ENCODE measurements around the gene KCNAB1.

Gene KCNAB1

GRCh38 chr3:156350781-156351180 lies 230.4 kb downstream of the KCNAB1 start:
- no peaks in the 10 kb centered on the region for H3K36me3 ChIP-seq (ENCODE audit: control insufficient read depth, insufficient read depth, low read length)
- H3K27me3 ChIP-seq (replicated peaks; ENCODE audit: control insufficient read depth, insufficient read depth, low read length, poor library complexity, severe bottlenecking), result no peaks in the 10 kb centered on the region
- no peaks in the 10 kb centered on the region for H3K9me3 ChIP-seq (ENCODE audit: control insufficient read depth, low read length)
- no peaks in the 10 kb centered on the region for H3K4me1 ChIP-seq (ENCODE audit: control insufficient read depth, insufficient read depth, low read length, poor library complexity, severe bottlenecking)
- no peak overlapping the region for H3K4me3 ChIP-seq (ENCODE audit: insufficient read depth, low read depth, low read length, poor library complexity, severe bottlenecking)
- DNase-seq, result no peak
- no peak overlapping the region for H3K27ac ChIP-seq (ENCODE audit: insufficient read depth, low read length, poor library complexity, severe bottlenecking)

GRCh38 chr3:156351783-156352182 lies 231.4 kb downstream of the KCNAB1 start:
- no peaks in the 10 kb centered on the region for H3K9me3 ChIP-seq (ENCODE audit: control insufficient read depth, low read length)
- H3K27me3 ChIP-seq (replicated peaks; ENCODE audit: control insufficient read depth, insufficient read depth, low read length, poor library complexity, severe bottlenecking), result no peaks in the 10 kb centered on the region
- no peak overlapping the region for H3K27ac ChIP-seq (ENCODE audit: insufficient read depth, low read length, poor library complexity, severe bottlenecking)
- H3K4me3 ChIP-seq (ENCODE audit: insufficient read depth, low read depth, low read length, poor library complexity, severe bottlenecking), result no peak overlapping the region
- H3K36me3 ChIP-seq (ENCODE audit: control insufficient read depth, insufficient read depth, low read length), result no peaks in the 10 kb centered on the region
- no peaks in the 10 kb centered on the region for H3K4me1 ChIP-seq (ENCODE audit: control insufficient read depth, insufficient read depth, low read length, poor library complexity, severe bottlenecking)
- no peak for DNase-seq

GRCh38 chr3:156352728-156353127 lies 232.3 kb downstream of the KCNAB1 start:
- Histone ChIP-seq H3K36me3 (ENCODE audit: control insufficient read depth, insufficient read depth, low read length) (no peaks in the 10 kb centered on the region), H3K27ac (ENCODE audit: insufficient read depth, low read length, poor library complexity, severe bottlenecking) (no peak overlapping the region), H3K4me1 (ENCODE audit: control insufficient read depth, insufficient read depth, low read length, poor library complexity, severe bottlenecking) (no peaks in the 10 kb centered on the region), H3K4me3 (ENCODE audit: insufficient read depth, low read depth, low read length, poor library complexity, severe bottlenecking) (no peak overlapping the region), H3K27me3 (replicated peaks; ENCODE audit: control insufficient read depth, insufficient read depth, low read length, poor library complexity, severe bottlenecking) (no peaks in the 10 kb centered on the region), H3K9me3 (ENCODE audit: control insufficient read depth, low read length) (no peaks in the 10 kb centered on the region)
- DNase-seq, result no peak

GRCh38 chr3:156353563-156353962 lies 233.2 kb downstream of the KCNAB1 start:
- DNase-seq, result no peak
- Histone ChIP-seq H3K9me3 (ENCODE audit: control insufficient read depth, low read length) (no peaks in the 10 kb centered on the region), H3K27me3 (replicated peaks; ENCODE audit: control insufficient read depth, insufficient read depth, low read length, poor library complexity, severe bottlenecking) (no peaks in the 10 kb centered on the region), H3K4me1 (ENCODE audit: control insufficient read depth, insufficient read depth, low read length, poor library complexity, severe bottlenecking) (no peaks in the 10 kb centered on the region), H3K4me3 (ENCODE audit: insufficient read depth, low read depth, low read length, poor library complexity, severe bottlenecking) (no peak overlapping the region), H3K27ac (ENCODE audit: insufficient read depth, low read length, poor library complexity, severe bottlenecking) (no peak overlapping the region), H3K36me3 (ENCODE audit: control insufficient read depth, insufficient read depth, low read length) (no peaks in the 10 kb centered on the region)

- Histone ChIP-seq H3K27ac (ENCODE audit: insufficient read depth, low read length, poor library complexity, severe bottlenecking) (no peak overlapping the region), H3K27me3 (replicated peaks; ENCODE audit: control insufficient read depth, insufficient read depth, low read length, poor library complexity, severe bottlenecking) (no peaks in the 10 kb centered on the region), H3K36me3 (ENCODE audit: control insufficient read depth, insufficient read depth, low read length) (no peaks in the 10 kb centered on the region), H3K4me3 (ENCODE audit: insufficient read depth, low read depth, low read length, poor library complexity, severe bottlenecking) (no peak overlapping the region), H3K4me1 (ENCODE audit: control insufficient read depth, insufficient read depth, low read length, poor library complexity, severe bottlenecking) (no peaks in the 10 kb centered on the region), H3K9me3 (ENCODE audit: control insufficient read depth, low read length) (no peaks in the 10 kb centered on the region)
- no peak for DNase-seq
Observed at GRCh38 chr3:156356537-156357363, 236.4 kb downstream of the KCNAB1 start.

- no peaks in the 10 kb centered on the region for H3K9me3 ChIP-seq (ENCODE audit: control insufficient read depth, low read length)
- no peak overlapping the region for H3K4me3 ChIP-seq (ENCODE audit: insufficient read depth, low read depth, low read length, poor library complexity, severe bottlenecking)
- H3K27ac ChIP-seq (ENCODE audit: insufficient read depth, low read length, poor library complexity, severe bottlenecking), result no peak overlapping the region
- DNase-seq, result no peak
- H3K36me3 ChIP-seq (ENCODE audit: control insufficient read depth, insufficient read depth, low read length), result no peaks in the 10 kb centered on the region
- H3K27me3 ChIP-seq (replicated peaks; ENCODE audit: control insufficient read depth, insufficient read depth, low read length, poor library complexity, severe bottlenecking), result no peaks in the 10 kb centered on the region
- no peaks in the 10 kb centered on the region for H3K4me1 ChIP-seq (ENCODE audit: control insufficient read depth, insufficient read depth, low read length, poor library complexity, severe bottlenecking)
Observed at GRCh38 chr3:156358232-156358631, 237.9 kb downstream of the KCNAB1 start.

- Histone ChIP-seq H3K27me3 (replicated peaks; ENCODE audit: control insufficient read depth, insufficient read depth, low read length, poor library complexity, severe bottlenecking) (no peaks in the 10 kb centered on the region), H3K9me3 (ENCODE audit: control insufficient read depth, low read length) (no peaks in the 10 kb centered on the region), H3K4me1 (ENCODE audit: control insufficient read depth, insufficient read depth, low read length, poor library complexity, severe bottlenecking) (no peaks in the 10 kb centered on the region), H3K36me3 (ENCODE audit: control insufficient read depth, insufficient read depth, low read length) (no peaks in the 10 kb centered on the region), H3K4me3 (ENCODE audit: insufficient read depth, low read depth, low read length, poor library complexity, severe bottlenecking) (no peak overlapping the region), H3K27ac (ENCODE audit: insufficient read depth, low read length, poor library complexity, severe bottlenecking) (no peak overlapping the region)
- DNase-seq, result no peak
Observed at GRCh38 chr3:156359368-156359767, 239.0 kb downstream of the KCNAB1 start.

GRCh38 chr3:156360083-156360482 lies 239.7 kb downstream of the KCNAB1 start:
- no peaks in the 10 kb centered on the region for H3K27me3 ChIP-seq (replicated peaks; ENCODE audit: control insufficient read depth, insufficient read depth, low read length, poor library complexity, severe bottlenecking)
- no peaks in the 10 kb centered on the region for H3K9me3 ChIP-seq (ENCODE audit: control insufficient read depth, low read length)
- H3K27ac ChIP-seq (ENCODE audit: insufficient read depth, low read length, poor library complexity, severe bottlenecking), result no peak overlapping the region
- H3K4me1 ChIP-seq (ENCODE audit: control insufficient read depth, insufficient read depth, low read length, poor library complexity, severe bottlenecking), result no peaks in the 10 kb centered on the region
- no peaks in the 10 kb centered on the region for H3K36me3 ChIP-seq (ENCODE audit: control insufficient read depth, insufficient read depth, low read length)
- no peak overlapping the region for H3K4me3 ChIP-seq (ENCODE audit: insufficient read depth, low read depth, low read length, poor library complexity, severe bottlenecking)
- no peak for DNase-seq

GRCh38 chr3:156360963-156361362 lies 240.6 kb downstream of the KCNAB1 start:
- no peak for DNase-seq
- Histone ChIP-seq H3K36me3 (ENCODE audit: control insufficient read depth, insufficient read depth, low read length) (no peaks in the 10 kb centered on the region), H3K9me3 (ENCODE audit: control insufficient read depth, low read length) (no peaks in the 10 kb centered on the region), H3K4me3 (ENCODE audit: insufficient read depth, low read depth, low read length, poor library complexity, severe bottlenecking) (no peak overlapping the region), H3K27me3 (replicated peaks; ENCODE audit: control insufficient read depth, insufficient read depth, low read length, poor library complexity, severe bottlenecking) (no peaks in the 10 kb centered on the region), H3K27ac (ENCODE audit: insufficient read depth, low read length, poor library complexity, severe bottlenecking) (no peak overlapping the region), H3K4me1 (ENCODE audit: control insufficient read depth, insufficient read depth, low read length, poor library complexity, severe bottlenecking) (no peaks in the 10 kb centered on the region)

GRCh38 chr3:156366559-156366958 lies 246.2 kb downstream of the KCNAB1 start:
- no peak overlapping the region for H3K27ac ChIP-seq (ENCODE audit: insufficient read depth, low read length, poor library complexity, severe bottlenecking)
- DNase-seq, result no peak
- no peaks in the 10 kb centered on the region for H3K27me3 ChIP-seq (replicated peaks; ENCODE audit: control insufficient read depth, insufficient read depth, low read length, poor library complexity, severe bottlenecking)
- H3K4me3 ChIP-seq (ENCODE audit: insufficient read depth, low read depth, low read length, poor library complexity, severe bottlenecking), result no peak overlapping the region
- no peaks in the 10 kb centered on the region for H3K4me1 ChIP-seq (ENCODE audit: control insufficient read depth, insufficient read depth, low read length, poor library complexity, severe bottlenecking)
- no peaks in the 10 kb centered on the region for H3K36me3 ChIP-seq (ENCODE audit: control insufficient read depth, insufficient read depth, low read length)
- no peaks in the 10 kb centered on the region for H3K9me3 ChIP-seq (ENCODE audit: control insufficient read depth, low read length)
